BJ (cell line): ENCODE measurements around the gene MYRF. TPM values are rescaled to one million over a fixed set of nuclear protein-coding genes. Genes with fewer than 3 reads are reported as not detected.

ENCODE experiments used
- CTCF ChIA-PET: fragments of 350-600 bp; formaldehyde crosslinking; extraction: SDS; loops from one replicate; lab custom pipeline; 2021; ENCODE audit warnings: antibody characterized with exemption, inconsistent platforms; lab: Yijun Ruan, JAX
- POLR2A ChIA-PET: fragments of 300-600 bp; sonication (Branson Sonifier 250); formaldehyde crosslinking; extraction: SDS; loops from one replicate; lab custom pipeline; 2021; ENCODE audit warnings: antibody characterized with exemption; lab: Charles Lee
- DNase-seq: peaks from one replicate; pipeline ENCODE4 v3.0.0-alpha.2; 2011; ENCODE audit warnings: low read depth
- H3K27me3 ChIP-seq: 2 replicates; pipeline ENCODE4 v1.6.0; 2011; ENCODE audit warnings: low read length; ENCODE audit not compliant: control insufficient read depth, insufficient read depth
- H3K36me3 ChIP-seq: 2 replicates; pipeline ENCODE4 v1.5.1; 2011; ENCODE audit warnings: low read length; ENCODE audit not compliant: control insufficient read depth, insufficient read depth
- H3K4me3 ChIP-seq: 2 replicates; pipeline ENCODE4 v1.5.1; 2011; ENCODE audit warnings: low read depth, mild to moderate bottlenecking, control low read depth, low read length
- CTCF ChIP-seq: IDR thresholded peaks from 2 replicates; pipeline ENCODE4 v1.5.1; 2011; ENCODE audit warnings: low read depth, mild to moderate bottlenecking, control low read depth, inconsistent platforms, low read length, moderate library complexity; ENCODE audit not compliant: insufficient read depth
- polyA plus RNA-seq: library from polyadenylated mRNA; depleted of rRNA; stranded (reverse); fragments of >200 nt; gene quantifications from 2 replicates; pipeline ENCODE4 v1.2.3, GENCODE V29; 2011

The MYRF gene
- polyA plus RNA-seq, 1 experiment = 0.45 TPM

GRCh38 chr11:61764606-61765260 lies 12.3 kb downstream of the MYRF start:
- POLR2A ChIA-PET = no interaction called here

GRCh38 chr11:61765550-61766253 lies 13.3 kb downstream of the MYRF start:
- no peak for TF ChIP-seq CTCF
- DNase-seq = no peak
- Histone ChIP-seq H3K27me3 (peaks cover 7% of the 10 kb centered on the region), H3K36me3 (no peaks in the 10 kb centered on the region), H3K4me3 (no peak overlapping the region)
- ChIA-PET POLR2A (no interaction called here), CTCF (interaction anchor here (0.7 to 2.6 kb wide), 6 partner anchors 15 to 31 kb away, joined by 3 to 9 read pairs (median 4); no protein-coding TSS in a partner anchor)

More at GRCh38 chr11:61764606-61765260, 12.3 kb downstream of the MYRF start:
- Histone ChIP-seq H3K4me3 (no peak overlapping the region), H3K36me3 (no peaks in the 10 kb centered on the region), H3K27me3 (peaks cover 7% of the 10 kb centered on the region)
- CTCF ChIA-PET = interaction anchor here (1.1 to 2.6 kb wide), 4 partner anchors 14 to 32 kb away, joined by 3 to 9 read pairs (median 4); no protein-coding TSS in a partner anchor
- TF ChIP-seq CTCF = no peak
- DNase-seq = no peak

GRCh38 chr11:61766353-61766841 lies 14.0 kb downstream of the MYRF start:
- no peak for DNase-seq
- CTCF ChIA-PET = interaction anchor here (0.6 to 1.9 kb wide), 6 partner anchors 8 to 32 kb away, joined by 3 to 7 read pairs (median 3); no protein-coding TSS in a partner anchor
- H3K4me3 ChIP-seq = no peak overlapping the region
- TF ChIP-seq CTCF = no peak
- POLR2A ChIA-PET = no interaction called here
- no peaks in the 10 kb centered on the region for H3K36me3 ChIP-seq
- H3K27me3 ChIP-seq = peaks cover 7% of the 10 kb centered on the region

- no peak for TF ChIP-seq CTCF
- POLR2A ChIA-PET = no interaction called here
- DNase-seq = no peak
Measured at GRCh38 chr11:61768376-61769076, 16.1 kb downstream of the MYRF start.

More at GRCh38 chr11:61768376-61769076, 16.1 kb downstream of the MYRF start:
- Histone ChIP-seq H3K4me3 (no peak overlapping the region), H3K27me3 (no peaks in the 10 kb centered on the region), H3K36me3 (no peaks in the 10 kb centered on the region)
- CTCF ChIA-PET = interaction anchor here (0.7 to 1.9 kb wide), 5 partner anchors 12 to 35 kb away, joined by 3 to 7 read pairs (median 3); no protein-coding TSS in a partner anchor
